Spleen (tissue), 7 donors: ENCODE results near the gene ACTA2.

Source experiments
- CTCF ChIP-seq, 11 experiments: fragments of 200-600 bp in 7 of 11; fragments of 450-650 bp in 4 of 11; sonication (generic) in 4 of 11; IDR thresholded peaks in 8 of 11; conservative IDR thresholded peaks in 3 of 11; 1 replicate in 7 of 11; 2 replicates in 4 of 11; pipeline versions ENCODE4 v1.4.0 to v1.8.0; 2016 to 2021; ENCODE audit warnings: antibody characterized with exemption in 11 of 11, inconsistent platforms in 4 of 11, mild to moderate bottlenecking in 1 of 11
- POLR2A ChIP-seq, 3 donors: fragments of 450-650 bp; IDR thresholded peaks; one replicate each; pipeline ENCODE4 v1.5.1; 2017; ENCODE audit warnings: antibody characterized with exemption in 3 of 3, mild to moderate bottlenecking in 1 of 3
- donor health status: DM: no; HTN: no; CAD: no; lungs with moderate emphysema.
- donor health status: DM: no; HTN: no; CAD: no.
- donor health status: DM: no; HTN: no; CAD: no.

- no peak for TF ChIP-seq CTCF (IDR thresholded peaks at IDR 0.05 in 8 of 11, conservative IDR thresholded peaks at IDR 0.05 in 3 of 11)
- no peak for TF ChIP-seq POLR2A (IDR thresholded peaks at IDR 0.05)
Observed at GRCh38 chr10:88974446-88975376, 22.1 kb upstream of the ACTA2 start.
